Activated CD4-positive, alpha-beta memory T cell treated with anti-CD3 and anti-CD28 coated beads for 36 hours (primary cell): ENCODE results near the gene AP4S1. TPM values are rescaled to one million over a fixed set of nuclear protein-coding genes. Genes with fewer than 3 reads are reported as not detected.

Source experiments
- CTCF ChIA-PET: fragments of 350-600 bp; sonication (Branson Sonifier 250); formaldehyde crosslinking; loops from one replicate; lab custom pipeline; 2021; ENCODE audit warnings: antibody characterized with exemption, inconsistent platforms; lab: Charles Lee
- POLR2A ChIA-PET: fragments of 350-600 bp; sonication (Branson Sonifier 250); formaldehyde crosslinking; loops from one replicate; lab custom pipeline; 2021; ENCODE audit warnings: antibody characterized with exemption; lab: Charles Lee
- DNase-seq: peaks from one replicate; pipeline ENCODE4 v3.0.0-alpha.2; 2020
- H3K27ac Mint-ChIP-seq: one replicate; pipeline ENCODE4 v1.8.0; 2021; ENCODE audit warnings: mixed read lengths
- H3K27me3 Mint-ChIP-seq: one replicate; pipeline ENCODE4 v1.8.0; 2021; ENCODE audit warnings: mixed read lengths
- H3K36me3 Mint-ChIP-seq: one replicate; pipeline ENCODE4 v1.8.0; 2021; ENCODE audit warnings: mixed read lengths
- H3K4me1 Mint-ChIP-seq: one replicate; pipeline ENCODE4 v1.8.0; 2021; ENCODE audit warnings: low read depth, mixed read lengths
- H3K4me3 Mint-ChIP-seq: one replicate; pipeline ENCODE4 v1.8.0; 2021; ENCODE audit warnings: mild to moderate bottlenecking, mixed read lengths
- H3K9me3 Mint-ChIP-seq: one replicate; pipeline ENCODE4 v1.8.0; 2021; ENCODE audit warnings: mixed read lengths
- intact Hi-C: fragments of 100-400 bp; cut with micrococcal nuclease; formaldehyde crosslinking; loops from one replicate; pipeline ENCODE4 v1.15.1; 2023
- total RNA-seq, 2 experiments: library from RNA; stranded (reverse); gene quantifications; one replicate each; pipeline ENCODE4 v1.2.3, GENCODE V29; 2021

Gene AP4S1
- total RNA-seq, 2 experiments from 2014 or later = 3.9 to 5.9 TPM

DNA sequence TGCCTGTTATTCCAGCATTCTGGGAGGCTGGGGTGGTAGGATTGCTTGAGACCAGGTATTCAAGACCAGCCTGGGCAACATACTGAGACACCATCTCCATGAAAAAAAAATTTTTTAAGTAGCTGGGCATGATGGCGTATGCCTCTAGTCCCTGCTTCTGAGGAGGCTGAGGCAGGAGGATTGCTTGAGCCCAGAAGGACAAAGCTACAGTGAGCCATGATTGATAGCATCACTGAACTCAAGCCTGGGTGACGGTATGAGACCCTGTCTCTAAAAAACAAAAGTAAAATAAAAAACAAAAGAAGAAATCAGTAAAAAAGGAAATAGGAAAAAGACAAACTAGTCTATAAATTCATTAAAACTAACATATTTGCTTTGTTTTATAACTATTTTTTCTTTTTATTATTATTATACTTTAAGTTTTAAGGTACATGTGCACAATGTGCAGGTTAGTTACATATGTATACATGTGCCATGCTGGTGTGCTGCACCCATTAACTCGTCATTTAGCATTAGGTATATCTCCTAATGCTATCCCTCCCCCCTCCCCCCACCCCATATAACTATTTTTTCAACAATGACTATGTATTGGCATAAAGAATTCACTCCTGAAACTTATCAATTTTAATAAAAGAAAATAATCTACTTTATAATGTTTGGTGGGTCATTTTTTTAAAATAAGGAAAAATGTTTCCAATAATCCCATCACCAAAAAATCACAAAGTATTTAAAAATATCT lies 15.4 kb upstream of the AP4S1 start:
- Mint-ChIP-seq H3K4me3 (no peak overlapping the region), H3K36me3 (peaks cover 10% of the 10 kb centered on the region), H3K27ac (no peak overlapping the region), H3K27me3 (no peaks in the 10 kb centered on the region), H3K9me3 (no peaks in the 10 kb centered on the region), H3K4me1 (peaks cover 2% of the 10 kb centered on the region)
- no peak for DNase-seq
- intact Hi-C loops = no loop called here
- ChIA-PET CTCF (no interaction called here), POLR2A (no interaction called here)

DNA sequence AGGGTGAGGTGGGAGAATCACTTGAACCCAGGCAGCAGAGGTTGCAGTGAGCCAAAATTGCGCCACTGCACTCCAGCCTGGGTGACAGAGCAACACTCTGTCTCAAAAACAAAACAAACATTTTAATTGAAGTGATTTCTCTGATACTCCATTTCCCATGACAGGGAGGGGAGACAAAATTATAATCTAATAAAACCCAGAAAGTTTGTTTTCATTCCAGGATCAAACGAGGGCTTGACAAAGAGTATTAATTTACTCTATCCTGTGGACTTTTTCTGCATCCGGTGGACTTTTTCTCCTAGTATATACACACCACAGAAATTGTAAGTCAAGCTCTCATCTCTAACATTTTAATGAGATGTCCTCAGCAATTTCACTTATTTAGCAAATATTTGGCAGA lies 14.5 kb upstream of the AP4S1 start:
- Mint-ChIP-seq H3K27ac (no peak overlapping the region), H3K4me3 (no peak overlapping the region), H3K9me3 (no peaks in the 10 kb centered on the region), H3K27me3 (no peaks in the 10 kb centered on the region), H3K4me1 (peaks cover 2% of the 10 kb centered on the region), H3K36me3 (peaks cover 6% of the 10 kb centered on the region)
- DNase-seq = no peak
- ChIA-PET POLR2A (no interaction called here), CTCF (no interaction called here)
- intact Hi-C loops = no loop called here

GRCh38 chr14:31013841-31014240 lies 11.6 kb upstream of the AP4S1 start:
- POLR2A ChIA-PET = no interaction called here
- CTCF ChIA-PET = no interaction called here

DNA sequence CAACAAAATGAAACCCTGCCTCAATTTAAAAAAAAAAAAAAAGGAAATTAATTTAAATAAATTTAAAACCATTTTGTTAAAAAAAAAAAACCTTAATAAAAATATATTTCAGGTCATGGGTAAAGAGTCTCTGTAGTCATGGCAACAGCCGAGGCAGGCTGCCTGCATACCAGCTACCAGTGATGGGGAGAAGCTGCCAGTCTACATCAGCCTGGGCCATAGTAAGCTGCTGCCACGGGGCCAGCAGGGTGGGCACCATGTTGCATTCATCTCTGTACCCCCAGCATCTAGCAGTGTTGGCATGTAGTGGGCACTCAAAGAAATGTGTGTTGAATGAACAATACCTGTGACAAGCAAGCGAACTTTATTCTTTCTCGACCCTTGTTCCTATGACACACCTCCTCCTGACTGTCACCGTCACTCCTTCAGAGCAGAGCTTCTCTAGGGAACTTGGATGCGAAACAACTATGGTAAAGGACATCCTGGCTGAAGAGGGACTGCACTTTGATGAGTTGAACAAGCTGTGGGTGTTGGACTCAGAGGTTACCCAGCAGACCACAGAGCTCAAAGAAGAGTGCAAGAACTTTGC lies 7.3 kb upstream of the AP4S1 start:
- Mint-ChIP-seq H3K27ac (no peak overlapping the region), H3K4me3 (no peak overlapping the region), H3K9me3 (no peaks in the 10 kb centered on the region), H3K27me3 (no peaks in the 10 kb centered on the region), H3K36me3 (peaks cover 2% of the 10 kb centered on the region), H3K4me1 (peaks cover 9% of the 10 kb centered on the region)
- DNase-seq = no peak
- intact Hi-C loops = no loop called here
- CTCF ChIA-PET = interaction anchor here (2.0 kb wide), 1 partner anchor 37 kb away, joined by 5 read pairs; no protein-coding TSS in a partner anchor
- POLR2A ChIA-PET = no interaction called here

More at GRCh38 chr14:31013841-31014240, 11.6 kb upstream of the AP4S1 start:
- H3K36me3 Mint-ChIP-seq = peaks cover 4% of the 10 kb centered on the region
- no peak for DNase-seq
- intact Hi-C loops = no loop called here
- H3K4me3 Mint-ChIP-seq = no peak overlapping the region
- H3K9me3 Mint-ChIP-seq = no peaks in the 10 kb centered on the region
- peaks cover 2% of the 10 kb centered on the region for H3K4me1 Mint-ChIP-seq
- H3K27ac Mint-ChIP-seq = no peak overlapping the region
- no peaks in the 10 kb centered on the region for H3K27me3 Mint-ChIP-seq

DNA sequence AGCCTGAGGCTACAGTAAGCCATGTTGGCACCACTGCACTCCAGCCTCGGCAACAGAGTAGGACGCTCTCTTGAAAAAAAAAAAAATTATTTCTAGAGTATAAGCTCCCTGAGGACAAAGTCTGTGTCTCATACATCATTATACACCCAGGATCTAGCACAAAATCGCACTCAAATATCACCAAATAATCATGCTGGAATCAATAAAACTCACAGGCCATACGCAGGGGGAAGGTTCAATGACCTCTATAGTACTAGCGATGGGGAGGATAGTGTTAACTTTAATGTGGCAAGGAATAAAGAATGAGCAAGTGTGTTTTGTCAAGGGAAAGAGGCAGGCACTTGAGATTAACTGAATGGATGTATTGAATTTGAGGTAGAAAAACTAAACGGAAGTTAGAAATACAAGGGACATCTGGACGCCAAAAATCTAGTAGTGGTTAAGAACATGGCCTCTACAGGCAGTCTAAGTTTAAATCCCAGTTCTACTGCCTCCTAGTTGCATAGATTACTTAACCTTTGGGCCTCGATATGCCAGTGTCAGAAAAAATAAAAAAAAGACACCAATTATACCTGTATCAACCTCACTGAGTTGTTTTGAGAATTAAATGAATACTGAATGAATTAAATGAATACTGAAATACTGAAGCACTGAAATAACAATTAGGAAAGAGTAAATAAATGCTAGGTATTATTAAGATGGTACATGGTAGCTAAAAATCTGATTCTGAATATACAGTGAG lies 4.4 kb upstream of the AP4S1 start:
- no peak overlapping the region for H3K4me3 Mint-ChIP-seq
- no peak overlapping the region for H3K27ac Mint-ChIP-seq
- H3K4me1 Mint-ChIP-seq = peaks cover 23% of the 10 kb centered on the region
- no peaks in the 10 kb centered on the region for H3K9me3 Mint-ChIP-seq
- CTCF ChIA-PET = no interaction called here
- POLR2A ChIA-PET = no interaction called here
- H3K36me3 Mint-ChIP-seq = peaks cover 2% of the 10 kb centered on the region
- H3K27me3 Mint-ChIP-seq = no peaks in the 10 kb centered on the region
- DNase-seq = no peak
- intact Hi-C loops = loop anchor here (10.0 kb wide), 2 partner anchors 46 to 1054 kb away; partner anchors contain the start of gene ARHGAP5

DNA sequence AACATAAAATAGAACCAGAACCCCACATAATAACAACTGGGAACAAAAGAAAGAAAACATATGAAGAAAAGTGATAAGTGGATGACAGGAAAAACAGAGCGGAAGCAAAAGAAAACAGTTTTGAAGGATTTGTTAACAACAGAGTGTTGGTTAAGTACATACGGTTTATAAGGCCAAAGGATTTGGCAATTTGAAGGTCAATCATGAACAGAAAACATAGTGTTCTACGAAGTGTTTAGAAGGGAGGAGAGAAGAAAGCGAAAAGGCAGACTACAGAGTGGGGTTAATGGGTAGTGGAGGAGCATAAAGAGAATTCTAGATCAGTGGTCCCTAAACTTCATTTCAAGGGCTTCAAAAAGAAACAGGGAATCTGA lies 3.9 kb upstream of the AP4S1 start:
- Mint-ChIP-seq H3K4me1 (peaks cover 23% of the 10 kb centered on the region), H3K4me3 (no peak overlapping the region), H3K9me3 (no peaks in the 10 kb centered on the region), H3K27ac (no peak overlapping the region), H3K27me3 (no peaks in the 10 kb centered on the region), H3K36me3 (peaks cover 2% of the 10 kb centered on the region)
- POLR2A ChIA-PET = no interaction called here
- intact Hi-C loops = loop anchor here (10.0 kb wide), 2 partner anchors 47 to 1053 kb away; partner anchors contain the start of gene ARHGAP5
- DNase-seq = no peak
- CTCF ChIA-PET = no interaction called here

DNA sequence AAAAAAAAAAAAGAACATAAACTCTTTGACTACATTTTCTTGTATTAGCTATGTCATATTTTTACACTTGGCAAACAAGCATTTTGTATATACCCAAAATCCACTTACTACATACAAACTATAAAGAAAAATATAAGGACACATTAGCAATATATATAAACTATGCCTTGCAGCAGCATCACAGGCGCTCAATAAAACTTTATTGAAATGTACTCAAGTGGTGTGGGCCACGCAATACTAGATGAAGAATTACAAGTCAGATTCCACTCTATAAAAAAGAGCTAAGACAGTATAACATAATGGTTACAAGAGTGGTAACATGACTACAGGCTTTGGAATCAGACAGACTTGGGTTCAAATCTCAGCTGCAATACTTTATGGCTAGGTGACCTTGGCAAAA lies 3.1 kb upstream of the AP4S1 start:
- ChIA-PET CTCF (no interaction called here), POLR2A (no interaction called here)
- Mint-ChIP-seq H3K4me1 (peaks cover 29% of the 10 kb centered on the region), H3K9me3 (no peaks in the 10 kb centered on the region), H3K4me3 (no peak overlapping the region), H3K27ac (no peak overlapping the region), H3K27me3 (no peaks in the 10 kb centered on the region), H3K36me3 (peaks cover 2% of the 10 kb centered on the region)
- intact Hi-C loops = loop anchor here (10.0 kb wide), 2 partner anchors 48 to 1052 kb away; partner anchors contain the start of gene ARHGAP5
- no peak for DNase-seq

GRCh38 chr14:31024010-31024480 lies 1.4 kb upstream of the AP4S1 start:
- POLR2A ChIA-PET = interaction anchor here (0.6 kb wide), 1 partner anchor 339 kb away, joined by 3 read pairs; no protein-coding TSS in a partner anchor
- CTCF ChIA-PET = interaction anchor here (1.3 to 1.8 kb wide), 2 partner anchors 43 to 58 kb away, joined by 3 to 5 read pairs; no protein-coding TSS in a partner anchor
- Mint-ChIP-seq H3K4me1 (peaks cover 36% of the 10 kb centered on the region), H3K9me3 (no peaks in the 10 kb centered on the region), H3K27me3 (no peaks in the 10 kb centered on the region), H3K27ac (peak overlapping the region; percentile 19), H3K4me3 (peak overlapping the region; percentile 17), H3K36me3 (peaks cover 2% of the 10 kb centered on the region)
- DNase-seq = no peak
- intact Hi-C loops = loop anchor here (10.0 kb wide), 2 partner anchors 49 to 1051 kb away; partner anchors contain the start of gene ARHGAP5

- CTCF ChIA-PET = interaction anchor here (1.3 to 1.8 kb wide), 2 partner anchors 44 to 58 kb away, joined by 3 to 5 read pairs; no protein-coding TSS in a partner anchor
- no peak for DNase-seq
- Mint-ChIP-seq H3K9me3 (no peaks in the 10 kb centered on the region), H3K4me3 (peak overlapping the region; percentile 92), H3K27ac (peak overlapping the region; percentile 85), H3K4me1 (peaks cover 42% of the 10 kb centered on the region), H3K36me3 (peaks cover 2% of the 10 kb centered on the region), H3K27me3 (no peaks in the 10 kb centered on the region)
- POLR2A ChIA-PET = interaction anchor here (1.9 to 2.6 kb wide), 2 partner anchors 181 to 183 kb away, joined by 9 to 13 read pairs; partner anchors contain the start of gene HECTD1
- intact Hi-C loops = loop anchor here (5.0 to 10.0 kb wide), 3 partner anchors 50 to 1050 kb away; partner anchors contain the start of gene ARHGAP5
These were observed 677 bp upstream of the AP4S1 start for GRCh38 chr14:31024577-31025366.

- CTCF ChIA-PET = interaction anchor here (0.8 to 1.2 kb wide), 4 partner anchors 13 to 182 kb away, joined by 3 read pairs; no protein-coding TSS in a partner anchor
- intact Hi-C loops = loop anchor here (1.0 to 10.0 kb wide), 8 partner anchors 31 to 1049 kb away; partner anchors contain the start of genes ARHGAP5, DTD2, HECTD1 and SCFD1
- no peaks in the 10 kb centered on the region for H3K27me3 Mint-ChIP-seq
- H3K4me3 Mint-ChIP-seq = peak within 1 kb of the TSS; percentile 92
- peak within 1 kb of the TSS; percentile 91 for H3K27ac Mint-ChIP-seq
- H3K9me3 Mint-ChIP-seq = no peaks in the 10 kb centered on the region
- H3K4me1 Mint-ChIP-seq = peaks cover 52% of the 10 kb centered on the region
- POLR2A ChIA-PET = interaction anchor here (0.9 to 2.6 kb wide), 4 partner anchors 36 to 182 kb away, joined by 3 to 13 read pairs (median 8); partner anchors contain the start of gene HECTD1
- DNase-seq = no peak
- H3K36me3 Mint-ChIP-seq = peaks cover 2% of the 10 kb centered on the region
These were observed 614 bp downstream of the AP4S1 start, which contains the start of gene STRN3 for GRCh38 chr14:31026077-31026449. STRN3 (minus strand) TSS chr14:31026379; CDS start chr14:31026185, 194 bp downstream.
